Stimulated activated CD4-positive, alpha-beta T cell treated with anti-CD3 and anti-CD28 coated beads, Interleukin-1b, Interleukin-23, amount 100 ng/mL, for 24 hours (primary cell): ENCODE results near the gene PRF1.
"Not testable (repeated sequence)": the region's sequence is repeated elsewhere in the genome, so short reads cannot be mapped to it uniquely, and the experiment has no call there.

ENCODE experiments used
- DNase-seq, 4 experiments: peaks; one replicate each; pipeline ENCODE4 v3.0.0-alpha.2; 2020; ENCODE audit warnings: low read depth in 4 of 4, low spot score in 1 of 4

The PRF1 gene

GRCh38 chr10:70594161-70594560 lies 8.4 kb downstream of the PRF1 start:
- DNase-seq: no peak

- DNase-seq: no peak
Measured at GRCh38 chr10:70593513-70593890, 9.0 kb downstream of the PRF1 start.

DNA sequence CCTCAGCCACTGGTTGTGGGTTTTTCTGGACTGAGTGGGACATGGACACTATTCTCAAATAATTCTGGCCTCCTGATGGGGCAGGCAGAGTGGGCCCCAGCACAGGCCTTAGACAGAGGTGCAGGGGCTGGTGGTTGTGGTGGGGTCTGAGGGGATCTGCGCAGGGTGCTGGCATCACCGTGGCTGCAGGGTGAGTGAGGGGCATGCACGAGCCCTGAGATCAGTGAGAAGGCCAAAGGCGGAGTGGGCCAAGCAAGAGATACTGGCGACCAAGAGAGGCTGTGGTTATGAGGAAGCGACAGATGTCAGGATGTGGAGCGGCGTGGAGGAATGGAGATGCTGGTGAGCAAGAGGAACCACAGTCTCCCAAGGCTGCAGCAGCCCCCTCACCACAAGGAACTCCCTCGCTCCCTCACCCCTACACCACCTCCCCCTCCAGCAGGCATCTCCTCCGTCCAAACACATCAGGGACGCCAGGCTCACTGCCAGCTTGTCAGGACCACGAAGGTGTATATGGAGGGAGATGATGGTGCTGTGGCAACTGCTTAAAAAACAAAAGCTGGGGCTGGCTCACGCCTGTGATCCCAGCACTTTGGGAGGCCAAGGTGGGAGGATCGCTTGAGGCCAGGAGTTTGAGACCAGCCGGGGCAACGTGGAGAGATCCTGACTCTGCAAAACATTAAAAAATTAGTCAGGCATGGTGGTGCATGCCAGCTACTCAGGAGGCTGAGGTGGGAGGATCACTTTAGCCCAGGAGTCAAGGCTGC lies 9.6 kb downstream of the PRF1 start:
- no peak for DNase-seq

GRCh38 chr10:70592186-70592735 lies 10.3 kb downstream of the PRF1 start:
- DNase-seq: no peak

DNA sequence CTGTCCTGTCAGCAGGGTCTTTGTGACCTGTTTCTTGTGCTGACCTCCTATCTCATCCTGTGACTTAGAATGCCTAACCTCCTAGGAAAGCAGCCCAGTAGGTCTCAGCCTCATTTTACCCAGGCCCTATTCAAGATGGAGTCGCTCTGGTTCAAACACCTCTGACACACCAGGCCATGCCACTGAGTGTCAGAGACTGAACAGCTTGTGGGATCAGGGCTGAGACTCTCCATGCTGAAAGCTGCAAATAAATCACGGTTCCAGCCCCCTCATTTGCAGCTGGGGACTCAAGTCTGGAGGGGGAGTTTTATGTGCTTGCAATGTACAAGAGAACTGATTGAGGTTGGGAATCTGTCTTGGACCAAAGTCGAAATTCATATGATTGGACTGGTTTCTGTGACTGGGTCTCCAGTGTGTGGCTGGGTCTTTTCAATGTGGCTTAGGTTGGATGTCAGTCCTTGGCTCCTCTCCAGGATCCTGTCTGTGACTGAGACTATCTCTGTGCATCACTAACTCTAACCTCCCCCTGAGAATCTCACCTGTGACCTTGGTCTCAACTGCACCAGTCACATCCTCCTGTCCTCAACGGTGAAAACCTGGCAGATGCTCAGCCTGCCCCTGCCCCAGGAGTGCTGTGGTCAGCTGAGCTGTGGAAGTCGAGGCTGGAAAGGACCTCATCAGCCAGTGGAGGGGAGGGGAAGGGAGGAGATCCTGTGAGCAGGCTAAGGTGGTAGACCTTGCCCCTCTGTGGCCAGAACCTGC lies 11.7 kb downstream of the PRF1 start:
- DNase-seq: no peak

- DNase-seq: no peak
Measured at GRCh38 chr10:70589762-70590654, 12.5 kb downstream of the PRF1 start.

DNA sequence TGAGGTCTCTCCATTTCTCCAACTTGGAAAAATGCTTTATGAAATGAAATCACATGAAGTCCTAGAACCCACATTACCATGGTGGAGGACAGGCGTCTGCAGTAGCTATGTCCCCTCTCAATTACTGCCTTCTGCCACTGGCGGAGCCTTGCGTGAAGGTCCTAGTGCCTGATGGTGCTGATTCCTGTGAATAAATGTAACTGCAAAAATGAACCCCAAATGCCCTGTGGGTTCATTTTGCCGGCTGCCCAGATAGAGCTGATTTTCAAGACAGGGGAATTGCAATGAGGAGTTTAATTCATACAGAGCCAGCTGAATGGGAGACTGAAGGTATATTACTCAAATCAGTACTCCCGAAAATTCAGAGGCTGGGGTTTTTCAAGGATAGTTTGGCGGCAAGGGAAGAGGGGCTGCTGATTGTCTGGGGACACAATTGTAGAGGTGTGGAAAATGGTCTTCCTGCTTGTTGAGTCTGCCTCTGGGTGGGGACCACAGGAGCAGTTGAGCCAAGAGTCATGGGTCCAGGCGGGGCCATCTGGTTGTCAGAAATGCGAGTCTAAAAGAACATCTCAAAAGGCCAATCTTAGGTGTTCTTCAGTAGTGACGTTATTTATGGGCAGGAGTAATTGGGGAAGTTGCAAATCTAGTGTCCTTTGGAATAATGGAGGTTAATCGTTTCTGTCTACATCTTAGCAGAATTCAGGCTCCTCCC lies 13.5 kb downstream of the PRF1 start:
- no peak for DNase-seq

GRCh38 chr10:70588255-70588654 lies 14.3 kb downstream of the PRF1 start:
- no peak for DNase-seq

DNA sequence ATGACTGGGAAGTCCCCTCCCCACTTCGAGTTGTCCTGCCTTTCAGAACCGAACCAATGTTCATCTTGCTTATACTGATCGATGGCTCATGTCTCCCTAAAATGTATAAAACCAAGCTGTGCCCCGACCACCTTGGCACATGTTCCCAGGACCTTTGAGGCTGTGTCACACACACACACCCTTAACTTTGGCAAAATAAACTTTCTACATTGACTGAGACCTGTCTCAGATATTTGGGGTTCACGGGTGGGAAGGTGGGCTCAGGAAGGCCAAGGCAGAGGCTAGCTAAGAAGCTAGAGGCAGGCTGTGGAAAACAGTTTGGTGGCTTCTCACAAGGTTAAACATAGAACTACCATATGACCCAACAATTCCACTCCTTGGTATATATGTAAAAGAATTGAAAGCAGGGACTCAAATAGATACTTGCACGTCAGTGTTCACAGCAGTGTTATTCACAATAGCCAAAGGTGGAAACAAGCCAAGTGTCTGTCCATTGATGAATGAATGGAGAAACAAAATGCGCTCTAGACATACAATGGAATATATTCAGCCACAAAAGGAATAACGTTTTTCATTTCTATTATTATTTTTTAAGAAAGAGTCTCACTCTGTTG lies 15.4 kb downstream of the PRF1 start:
- DNase-seq: no peak

GRCh38 chr10:70586348-70586930 lies 16.1 kb downstream of the PRF1 start:
- DNase-seq: no peak

- DNase-seq: no peak
Measured at GRCh38 chr10:70585578-70586169, 16.9 kb downstream of the PRF1 start.

DNA sequence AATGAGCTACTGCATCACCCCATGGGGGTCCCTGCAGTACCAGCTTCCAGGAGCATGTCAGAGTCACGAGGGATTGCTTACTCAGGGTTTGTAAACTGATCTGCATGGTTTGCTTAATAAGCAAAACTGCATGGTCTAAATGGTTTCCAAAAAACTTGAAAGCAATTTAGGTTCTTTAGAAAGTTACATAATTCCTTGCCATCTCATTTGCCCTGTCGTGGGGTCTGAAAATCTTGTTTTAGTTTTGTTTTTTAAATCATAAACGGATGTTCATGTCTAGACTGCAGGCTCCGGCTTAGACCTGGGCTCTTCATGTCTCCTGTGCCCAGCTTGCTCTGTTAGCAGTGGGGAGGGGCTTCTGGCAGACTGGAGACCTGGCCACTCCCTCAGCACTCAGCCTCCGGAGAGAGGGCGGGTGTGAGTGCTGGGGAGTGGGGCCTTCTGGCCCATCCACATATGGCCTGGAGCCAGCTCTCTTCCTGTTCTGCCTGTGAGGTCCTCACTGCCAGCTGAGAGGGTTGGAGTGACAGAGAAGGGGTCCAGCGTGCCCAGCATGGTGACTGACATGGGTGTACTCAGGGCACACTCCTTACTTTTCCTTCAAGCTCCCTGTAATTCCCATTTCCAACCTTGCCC lies 17.5 kb downstream of the PRF1 start:
- no peak for DNase-seq

- no peak for DNase-seq
Measured at GRCh38 chr10:70584366-70584765, 18.2 kb downstream of the PRF1 start.

- DNase-seq: no peak
Measured at GRCh38 chr10:70583669-70584037, 18.9 kb downstream of the PRF1 start.

DNA sequence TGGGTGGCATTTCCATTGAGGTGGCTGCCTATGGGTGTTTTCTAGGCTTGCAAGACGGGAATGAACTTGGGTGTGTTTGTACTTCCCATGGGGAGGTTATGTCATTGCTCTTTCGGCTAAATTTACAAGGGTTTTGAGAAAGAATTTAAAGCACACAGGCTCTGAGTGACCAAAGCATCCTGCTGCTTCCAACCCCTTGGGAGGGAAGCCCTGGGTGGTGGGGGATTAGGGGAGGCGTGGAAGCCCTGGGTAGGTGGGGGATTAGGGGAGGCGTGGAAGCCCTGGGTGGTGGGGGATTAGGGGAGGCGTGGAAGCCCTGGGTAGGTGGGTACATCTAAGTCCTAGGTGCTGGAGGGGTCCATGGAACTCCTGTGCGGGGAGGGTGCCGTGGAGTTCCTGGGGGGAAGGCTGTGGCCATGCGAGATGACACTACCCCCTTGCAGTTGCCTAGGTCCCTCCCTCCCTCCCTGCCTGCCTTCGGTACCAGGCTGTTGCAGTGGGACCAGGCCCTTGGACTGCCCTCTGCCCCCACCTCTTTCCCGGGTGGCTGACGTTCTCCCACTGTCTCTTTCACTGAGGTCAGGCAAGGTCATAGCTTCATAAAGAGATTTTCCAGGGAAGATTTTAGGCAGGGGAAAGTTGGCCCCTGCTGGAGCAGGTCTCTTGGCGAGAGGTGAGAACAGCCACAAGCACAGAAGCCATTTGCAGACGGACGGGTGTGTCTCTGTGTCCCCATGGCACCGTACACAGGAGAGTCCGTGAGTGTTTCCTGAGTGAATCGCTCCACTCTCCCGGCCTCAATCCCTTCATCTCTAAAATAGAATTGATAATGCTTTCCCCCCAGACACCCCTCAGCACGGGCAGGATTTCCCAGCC lies 19.5 kb downstream of the PRF1 start:
- DNase-seq: no peak

- DNase-seq: not testable (repeated sequence)
Measured at GRCh38 chr10:70581176-70581575, 21.4 kb downstream of the PRF1 start.

DNA sequence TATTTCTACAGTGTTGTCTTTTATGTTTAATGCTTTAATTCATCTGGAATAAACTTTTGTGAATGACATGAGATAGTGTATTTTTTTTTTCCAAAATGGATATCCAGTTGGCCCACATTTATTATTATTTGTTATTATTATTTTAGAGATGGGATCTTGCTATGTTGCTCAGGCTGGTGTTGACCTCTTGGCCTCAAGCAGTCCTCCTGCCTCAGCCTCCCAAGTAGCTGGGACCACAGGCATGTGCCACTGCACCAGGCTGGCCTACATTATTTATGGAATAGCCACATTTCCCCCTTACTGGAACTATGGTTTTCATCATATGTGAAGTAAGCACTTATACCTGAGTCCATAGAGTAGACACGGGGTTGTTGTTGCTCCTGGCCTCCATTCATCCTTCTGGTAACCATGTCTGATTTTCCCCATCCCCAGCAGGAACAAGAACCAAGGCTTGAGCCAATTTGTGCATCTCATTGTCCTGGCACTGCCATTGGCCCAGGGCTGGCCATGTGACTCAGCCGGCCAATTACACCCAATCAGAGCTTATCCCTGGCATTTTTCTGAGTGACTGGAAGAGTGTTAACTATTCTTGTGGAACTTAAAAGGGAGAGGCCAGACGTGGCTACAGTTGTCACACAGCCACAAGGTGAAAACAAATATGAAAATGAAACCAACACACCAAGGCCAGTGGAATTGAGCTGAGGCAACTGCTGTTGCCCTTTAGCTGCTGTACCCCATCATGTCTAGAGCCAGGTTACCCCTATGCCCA lies 23.1 kb downstream of the PRF1 start:
- no peak for DNase-seq
